ENCODE data around the gene NRXN3.
A peak's percentile ranks its signal among the peaks of the same experiment; 100 is the strongest.

Gene NRXN3

GRCh38 chr14:79699206-79699605, 1529.0 kb downstream of the NRXN3 start:
- DNase-seq (ENCODE audit: low read depth), result no peak

DNA sequence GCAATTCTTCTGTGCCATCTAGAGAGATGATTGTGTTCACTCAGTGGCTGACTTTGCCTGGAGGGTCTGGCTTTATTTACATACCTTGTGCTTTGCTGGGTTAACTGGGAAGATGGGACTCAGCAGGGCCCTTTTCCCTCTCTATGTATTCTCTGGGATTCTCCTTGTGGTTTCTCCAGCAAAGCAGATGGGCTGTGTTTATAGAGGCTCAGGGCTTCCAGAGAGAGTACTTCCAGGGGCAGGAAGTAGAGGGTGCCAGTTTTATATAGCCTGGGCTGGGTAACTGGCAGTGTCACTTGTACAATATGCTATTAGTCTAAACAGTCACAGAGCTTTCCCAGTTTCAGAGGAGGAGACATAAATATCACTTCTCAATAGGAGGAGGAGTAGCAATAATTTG, 1531.2 kb downstream of the NRXN3 start:
- DNase-seq (ENCODE audit: low read depth), result no peak

DNA sequence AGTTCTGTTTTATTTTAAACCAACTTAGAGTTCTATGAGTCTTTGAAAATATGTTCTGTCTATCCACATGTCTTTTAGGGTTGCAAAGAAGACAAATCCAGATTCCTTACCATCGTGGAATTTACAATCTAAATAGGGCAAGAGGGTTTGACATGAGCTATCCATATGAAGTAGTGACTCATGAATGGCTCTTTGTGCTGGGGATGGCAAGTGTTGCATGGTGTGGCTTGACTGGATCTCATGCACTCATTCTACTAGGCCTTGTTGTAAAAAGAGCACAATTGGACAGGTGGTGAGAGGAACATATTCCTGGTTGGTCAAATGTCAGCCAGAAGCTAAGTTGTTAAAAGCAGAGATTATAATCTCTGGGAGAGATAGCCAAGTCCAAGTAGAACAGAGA, 1532.0 kb downstream of the NRXN3 start:
- DNase-seq (ENCODE audit: low read depth), result no peak

DNA sequence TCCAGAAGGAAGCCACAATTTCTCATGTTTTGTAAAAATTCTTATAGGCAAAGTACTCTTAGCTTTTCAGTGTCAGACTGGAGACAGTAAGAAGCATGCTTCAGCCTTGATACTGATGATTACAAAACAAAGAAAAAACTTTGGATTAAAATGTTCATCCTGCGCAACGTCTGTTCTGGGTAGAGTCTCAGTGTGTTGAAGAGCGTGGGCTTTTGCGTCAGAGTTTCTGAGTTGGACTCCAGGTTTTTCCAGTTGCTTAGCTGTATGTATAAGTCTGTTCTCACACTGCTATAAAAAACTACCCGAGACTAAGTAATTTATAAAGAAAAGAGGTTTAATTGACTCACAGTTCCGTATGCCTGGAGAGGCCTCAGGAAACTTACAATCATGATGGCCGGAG, 1533.0 kb downstream of the NRXN3 start:
- no peak for DNase-seq (ENCODE audit: low read depth)

GRCh38 chr14:79704041-79704807, 1534.1 kb downstream of the NRXN3 start:
- no peak for DNase-seq (ENCODE audit: low read depth)

- DNase-seq (ENCODE audit: low read depth), result no peak
Measured at GRCh38 chr14:79705126-79705894, 1535.1 kb downstream of the NRXN3 start.

- no peak for DNase-seq (ENCODE audit: low read depth)
Measured at GRCh38 chr14:79706382-79706781, 1536.2 kb downstream of the NRXN3 start.

- no peak for DNase-seq (ENCODE audit: low read depth)
Measured at GRCh38 chr14:79708426-79709388, 1538.5 kb downstream of the NRXN3 start.

GRCh38 chr14:79709573-79709972, 1539.4 kb downstream of the NRXN3 start:
- DNase-seq (ENCODE audit: low read depth), result no peak

DNA sequence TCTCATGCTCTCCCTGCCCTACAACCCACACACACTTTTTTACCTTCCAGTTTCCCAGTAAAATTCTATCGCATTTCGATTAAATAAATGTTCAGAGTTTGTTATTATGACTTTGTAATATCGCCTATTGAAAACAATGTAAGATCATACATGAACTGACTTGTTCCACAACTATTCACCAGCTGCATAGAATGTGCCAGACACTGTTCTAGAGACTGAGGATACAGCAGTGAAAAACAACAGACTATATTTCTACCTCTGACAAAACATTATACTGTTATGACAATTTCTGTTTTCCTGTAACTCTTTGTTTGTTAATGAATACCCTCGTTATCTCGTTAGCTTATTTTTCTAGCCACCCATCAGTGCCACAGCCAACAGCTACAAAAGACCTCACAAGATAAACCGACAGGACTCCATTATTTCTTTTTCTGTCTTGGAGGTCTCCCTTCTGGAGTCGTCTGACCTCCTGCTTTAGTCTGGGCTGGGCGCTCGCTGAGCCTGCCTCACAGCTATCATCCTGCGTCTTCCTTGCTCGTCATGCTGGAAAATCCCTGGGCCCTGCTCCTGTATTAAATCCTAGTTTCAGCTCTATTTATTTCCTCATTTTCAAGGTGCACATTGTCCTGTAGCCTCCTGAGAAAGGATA, 1542.3 kb downstream of the NRXN3 start:
- no peak for DNase-seq (ENCODE audit: low read depth)

- DNase-seq (ENCODE audit: low read depth), result no peak
Measured at GRCh38 chr14:79721399-79722084, 1551.4 kb downstream of the NRXN3 start.

DNA sequence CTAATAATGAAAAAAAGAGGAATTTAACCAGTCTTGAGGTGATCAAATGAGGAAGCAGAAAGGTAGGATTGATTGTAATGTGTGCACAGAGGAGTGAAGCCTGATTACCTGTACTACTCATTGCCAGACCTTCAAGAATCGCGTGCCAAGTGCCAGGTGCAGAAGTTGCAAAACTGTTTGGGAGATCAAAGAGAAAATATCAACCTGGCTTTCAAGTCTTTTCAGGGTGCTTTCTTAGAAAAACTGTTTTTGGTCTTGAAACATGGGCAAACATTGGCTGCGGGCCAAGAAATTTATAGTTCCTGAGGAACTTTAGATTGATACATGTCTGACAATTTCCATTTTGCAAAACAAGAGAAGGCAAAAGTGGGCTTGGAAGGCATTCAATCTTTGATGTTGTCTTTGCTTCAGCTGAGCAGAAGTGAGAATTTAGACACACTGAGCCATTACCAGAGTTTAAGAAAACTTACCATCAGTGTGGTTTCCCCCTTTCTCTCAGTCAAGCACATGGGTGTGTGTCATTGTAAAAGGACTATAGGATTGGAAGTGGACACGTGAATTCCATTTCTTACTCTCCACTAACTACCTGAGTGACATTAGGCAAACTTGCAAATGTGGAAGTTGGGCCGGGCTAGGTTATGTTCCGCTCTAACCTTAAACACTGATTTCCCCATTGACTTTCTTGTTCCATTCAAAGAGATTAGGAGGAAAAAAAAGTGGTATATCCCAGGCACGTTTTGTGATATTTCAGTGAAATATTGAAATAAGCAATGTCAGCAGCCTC, 1555.0 kb downstream of the NRXN3 start:
- no peak for DNase-seq (ENCODE audit: low read depth)

DNA sequence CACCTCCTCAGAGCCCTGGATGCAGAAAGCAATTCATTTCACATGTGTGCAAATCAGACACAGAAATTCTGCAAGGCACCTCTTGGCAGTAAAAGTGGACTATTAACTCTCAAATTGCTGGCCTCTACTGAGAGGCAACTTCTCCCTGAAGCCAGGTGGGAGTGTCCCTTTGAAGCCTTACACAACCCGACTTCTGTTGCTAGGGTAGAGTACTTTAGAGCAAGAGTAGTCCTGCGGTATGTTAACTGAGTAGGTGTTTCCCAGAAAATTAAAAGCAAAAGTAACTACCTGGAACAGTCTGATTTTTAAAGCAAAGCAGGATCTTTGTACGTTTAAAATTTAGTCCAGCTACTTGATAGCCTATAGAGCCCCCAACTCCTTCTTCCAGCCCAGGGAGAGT, 1557.7 kb downstream of the NRXN3 start:
- DNase-seq (ENCODE audit: low read depth), result no peak

- DNase-seq (ENCODE audit: low read depth), result no peak
Measured at GRCh38 chr14:79728331-79728730, 1558.2 kb downstream of the NRXN3 start.

GRCh38 chr14:79729731-79730130, 1559.6 kb downstream of the NRXN3 start:
- DNase-seq (ENCODE audit: low read depth), result no peak

DNA sequence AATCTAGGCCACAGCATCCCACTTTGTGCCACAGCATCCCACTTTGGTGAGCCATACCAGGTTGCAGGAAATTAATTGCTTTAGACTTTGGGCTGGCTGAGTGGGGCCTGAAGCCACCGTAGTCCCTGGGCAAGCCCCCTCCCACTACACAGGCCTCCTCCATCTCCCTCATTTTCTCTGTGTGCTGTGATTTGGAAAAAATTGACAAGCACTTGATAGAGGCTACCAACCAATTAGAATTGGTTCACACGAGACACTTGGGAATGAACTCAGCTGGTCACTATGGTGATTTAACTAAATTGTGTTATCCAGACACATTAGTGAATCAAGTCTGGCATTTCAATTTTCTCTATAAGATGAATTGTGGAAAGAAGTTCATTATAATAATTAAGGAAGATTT, 1560.0 kb downstream of the NRXN3 start:
- no peak for DNase-seq (ENCODE audit: low read depth)

GRCh38 chr14:79730953-79731352, 1560.8 kb downstream of the NRXN3 start:
- no peak for DNase-seq (ENCODE audit: low read depth)

GRCh38 chr14:79732911-79733655, 1562.9 kb downstream of the NRXN3 start:
- peak; percentile 52 for DNase-seq (ENCODE audit: low read depth)

GRCh38 chr14:79734151-79734550, 1564.0 kb downstream of the NRXN3 start:
- no peak for DNase-seq (ENCODE audit: low read depth)

GRCh38 chr14:79734656-79735055, 1564.5 kb downstream of the NRXN3 start:
- no peak for DNase-seq (ENCODE audit: low read depth)
